DMS53 treated with DMSO at 0.1 percent for 48 hours (cell line): Measurements from ENCODE around the gene IP6K1.
A peak's percentile ranks its signal among the peaks of the same experiment; 100 is the strongest.
"Not testable (repeated sequence)": the region's sequence is repeated elsewhere in the genome, so short reads cannot be mapped to it uniquely, and the experiment has no call there.

ENCODE experiments used
- DNase-seq: peaks from one replicate; lab custom pipeline; 2025; ENCODE audit not compliant: unreplicated experiment; lab: John Stamatoyannopoulos, UW

The IP6K1 gene

GRCh38 chr3:49712631-49713317, 73.6 kb downstream of the IP6K1 start:
- no peak for DNase-seq

GRCh38 chr3:49712166-49712565, 74.2 kb downstream of the IP6K1 start:
- no peak for DNase-seq

GRCh38 chr3:49711489-49711888, 74.9 kb downstream of the IP6K1 start:
- DNase-seq: no peak

- DNase-seq: no peak
Observed at GRCh38 chr3:49709852-49710251, 76.5 kb downstream of the IP6K1 start.

GRCh38 chr3:49707113-49707480, 79.2 kb downstream of the IP6K1 start:
- no peak for DNase-seq

- no peak for DNase-seq
Observed at GRCh38 chr3:49706456-49707112, 79.8 kb downstream of the IP6K1 start.

GRCh38 chr3:49705390-49705960, 80.9 kb downstream of the IP6K1 start:
- no peak for DNase-seq

- no peak for DNase-seq
Observed at GRCh38 chr3:49704629-49705028, 81.7 kb downstream of the IP6K1 start.

GRCh38 chr3:49703956-49704355, 82.4 kb downstream of the IP6K1 start:
- DNase-seq: no peak

GRCh38 chr3:49703443-49703927, 82.9 kb downstream of the IP6K1 start:
- DNase-seq: peak; percentile 1

GRCh38 chr3:49702672-49703071, 83.7 kb downstream of the IP6K1 start:
- no peak for DNase-seq

- no peak for DNase-seq
Observed at GRCh38 chr3:49701388-49702077, 84.8 kb downstream of the IP6K1 start.

GRCh38 chr3:49700453-49701128, 85.8 kb downstream of the IP6K1 start:
- no peak for DNase-seq

- DNase-seq: no peak
Observed at GRCh38 chr3:49700014-49700413, 86.3 kb downstream of the IP6K1 start.

GRCh38 chr3:49699281-49699979, 86.9 kb downstream of the IP6K1 start:
- DNase-seq: no peak

GRCh38 chr3:49695350-49696015, 90.9 kb downstream of the IP6K1 start:
- DNase-seq: not testable (repeated sequence)

- DNase-seq: not testable (repeated sequence)
Observed at GRCh38 chr3:49694409-49695070, 91.8 kb downstream of the IP6K1 start.

- not testable (repeated sequence) for DNase-seq
Observed at GRCh38 chr3:49691481-49691880, 94.9 kb downstream of the IP6K1 start.

- not testable (repeated sequence) for DNase-seq
Observed at GRCh38 chr3:49690856-49691255, 95.5 kb downstream of the IP6K1 start.
